GM12873 (cell line): Measurements from ENCODE around the gene PNMT.

Experiments
- TF ChIP-seq, protein P1 (sequence below): IDR thresholded peaks from 2 replicates; pipeline ENCODE4 v1.5.1; 2012; ENCODE audit warnings: low read depth, mild to moderate bottlenecking, moderate library complexity, low read length, control low read depth; ENCODE audit not compliant: insufficient read depth; ENCODE audit errors: missing control alignments

PNMT gene

DNA sequence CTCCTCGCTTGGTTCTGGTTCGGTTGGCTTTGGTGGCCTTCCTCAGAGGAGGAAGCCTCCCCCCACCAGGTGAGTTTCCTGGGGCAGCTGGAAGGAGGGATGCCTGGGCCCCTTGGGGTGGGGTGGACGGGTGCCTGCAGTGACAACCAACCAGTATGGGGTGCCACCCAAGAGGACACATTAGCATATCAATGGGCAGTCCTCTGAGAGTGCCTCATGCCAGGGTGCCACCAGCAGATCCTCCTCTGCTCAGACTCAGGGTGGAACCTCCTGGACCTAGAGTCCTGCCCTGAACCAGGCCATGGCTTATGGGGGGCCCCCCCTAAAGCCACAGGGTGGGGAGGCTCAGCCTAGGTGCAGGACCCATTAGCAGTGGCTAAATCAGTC is 38.8 kb upstream of the PNMT start:
- TF ChIP-seq, protein P1, sequence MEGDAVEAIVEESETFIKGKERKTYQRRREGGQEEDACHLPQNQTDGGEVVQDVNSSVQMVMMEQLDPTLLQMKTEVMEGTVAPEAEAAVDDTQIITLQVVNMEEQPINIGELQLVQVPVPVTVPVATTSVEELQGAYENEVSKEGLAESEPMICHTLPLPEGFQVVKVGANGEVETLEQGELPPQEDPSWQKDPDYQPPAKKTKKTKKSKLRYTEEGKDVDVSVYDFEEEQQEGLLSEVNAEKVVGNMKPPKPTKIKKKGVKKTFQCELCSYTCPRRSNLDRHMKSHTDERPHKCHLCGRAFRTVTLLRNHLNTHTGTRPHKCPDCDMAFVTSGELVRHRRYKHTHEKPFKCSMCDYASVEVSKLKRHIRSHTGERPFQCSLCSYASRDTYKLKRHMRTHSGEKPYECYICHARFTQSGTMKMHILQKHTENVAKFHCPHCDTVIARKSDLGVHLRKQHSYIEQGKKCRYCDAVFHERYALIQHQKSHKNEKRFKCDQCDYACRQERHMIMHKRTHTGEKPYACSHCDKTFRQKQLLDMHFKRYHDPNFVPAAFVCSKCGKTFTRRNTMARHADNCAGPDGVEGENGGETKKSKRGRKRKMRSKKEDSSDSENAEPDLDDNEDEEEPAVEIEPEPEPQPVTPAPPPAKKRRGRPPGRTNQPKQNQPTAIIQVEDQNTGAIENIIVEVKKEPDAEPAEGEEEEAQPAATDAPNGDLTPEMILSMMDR = no peak

DNA sequence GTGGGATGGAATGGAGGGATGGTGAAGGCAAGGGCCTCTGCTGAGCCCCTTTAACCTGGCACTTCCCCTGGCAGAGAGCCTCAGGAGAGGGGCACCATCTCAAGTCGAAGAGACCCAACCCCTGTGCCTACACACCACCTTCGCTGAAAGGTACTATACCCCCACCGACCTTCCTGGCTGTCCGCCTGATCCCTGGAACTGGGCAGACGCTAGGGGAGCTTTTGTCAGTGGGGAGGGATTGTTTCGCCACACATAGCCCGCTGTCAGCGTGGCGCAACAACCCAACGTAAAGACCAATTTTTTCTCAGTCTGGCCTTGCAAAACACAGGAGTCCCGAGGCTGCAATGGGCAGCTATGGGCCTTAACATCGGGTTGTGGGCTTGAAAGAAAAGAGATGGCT is 38.4 kb upstream of the PNMT start:
- TF ChIP-seq, protein P1 = no peak

DNA sequence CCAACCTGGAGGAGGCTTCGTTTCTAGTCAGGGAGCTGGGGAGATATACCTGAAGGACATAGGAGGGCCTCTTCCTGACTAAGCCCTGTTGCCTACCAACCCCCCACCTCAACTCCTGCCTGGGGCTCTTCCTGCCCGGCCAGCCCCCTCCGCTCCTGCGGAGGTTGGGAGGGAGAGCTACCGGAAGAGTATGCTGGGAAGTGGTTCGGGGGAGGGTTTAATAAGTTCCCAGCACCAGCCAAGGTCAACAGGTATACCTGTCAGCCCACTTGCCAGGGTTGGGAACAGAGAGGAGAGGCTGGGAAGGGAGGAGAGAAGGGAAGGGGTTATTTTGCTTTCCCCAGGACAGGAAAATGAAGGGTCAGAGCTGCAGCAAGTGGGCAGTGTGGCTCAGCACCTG is 36.9 kb upstream of the PNMT start:
- TF ChIP-seq, protein P1 = no peak

DNA sequence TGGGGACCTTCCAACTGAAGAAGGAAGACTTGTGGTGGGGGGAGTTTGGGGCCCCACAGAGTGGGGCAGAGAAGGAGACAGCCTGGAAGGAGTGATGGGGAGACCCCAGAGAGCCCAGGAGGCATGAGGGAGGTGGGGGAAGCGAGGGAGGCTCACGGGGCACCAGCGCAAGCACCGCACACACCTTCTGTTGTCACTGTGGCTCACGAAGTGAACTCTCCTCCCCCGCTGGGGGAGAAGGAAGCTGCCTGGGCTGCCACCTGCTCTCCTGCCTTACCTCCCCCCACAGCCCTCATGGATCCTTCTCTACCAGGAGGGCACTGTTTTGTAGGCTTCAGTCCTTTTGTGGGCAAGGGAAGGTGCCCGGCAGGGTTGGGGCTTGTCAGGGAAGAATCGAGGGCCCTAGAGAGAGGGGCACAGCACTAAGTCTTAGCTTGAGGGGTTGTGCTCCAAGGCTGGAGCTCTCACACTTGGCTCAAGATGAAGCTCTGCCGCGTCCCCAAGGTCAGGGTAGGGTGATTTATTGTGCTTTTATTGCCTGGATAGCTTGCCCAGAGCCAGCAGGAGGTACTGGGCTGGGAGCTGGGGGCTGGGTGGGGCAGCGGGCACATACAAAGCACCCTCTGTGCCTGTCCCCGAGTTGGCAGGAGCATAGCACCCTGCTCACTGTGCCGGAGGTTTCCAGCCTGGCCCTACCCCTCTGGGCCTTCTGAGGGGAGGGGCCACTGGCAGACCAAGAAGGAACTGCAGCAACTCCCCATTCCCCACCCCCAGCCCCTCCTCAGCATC is 35.9 kb upstream of the PNMT start:
- TF ChIP-seq, protein P1 = no peak

DNA sequence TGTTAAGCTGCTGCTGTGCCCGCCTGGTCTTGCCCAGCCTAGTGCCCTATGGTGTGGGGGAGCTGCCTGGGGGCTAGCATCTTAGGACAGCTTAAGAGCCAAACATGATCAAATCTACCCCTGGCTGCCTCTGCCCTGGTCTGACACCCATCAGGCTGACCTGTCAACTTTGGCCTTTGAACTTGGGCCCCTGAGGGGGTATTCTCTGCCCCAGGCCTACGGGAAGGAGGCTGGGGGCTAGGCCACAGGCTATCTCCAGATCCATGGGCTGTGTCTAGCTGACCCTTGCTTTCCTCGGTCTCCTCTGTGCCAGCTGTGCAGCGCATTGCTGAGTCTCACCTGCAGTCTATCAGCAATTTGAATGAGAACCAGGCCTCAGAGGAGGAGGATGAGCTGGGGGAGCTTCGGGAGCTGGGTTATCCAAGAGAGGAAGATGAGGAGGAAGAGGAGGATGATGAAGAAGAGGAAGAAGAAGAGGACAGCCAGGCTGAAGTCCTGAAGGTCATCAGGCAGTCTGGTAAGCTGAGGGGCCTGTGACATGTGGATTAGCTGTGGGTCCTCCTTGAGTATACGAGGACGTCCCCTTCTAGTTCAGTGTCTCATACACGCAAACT is 34.6 kb upstream of the PNMT start:
- TF ChIP-seq, protein P1 = no peak

DNA sequence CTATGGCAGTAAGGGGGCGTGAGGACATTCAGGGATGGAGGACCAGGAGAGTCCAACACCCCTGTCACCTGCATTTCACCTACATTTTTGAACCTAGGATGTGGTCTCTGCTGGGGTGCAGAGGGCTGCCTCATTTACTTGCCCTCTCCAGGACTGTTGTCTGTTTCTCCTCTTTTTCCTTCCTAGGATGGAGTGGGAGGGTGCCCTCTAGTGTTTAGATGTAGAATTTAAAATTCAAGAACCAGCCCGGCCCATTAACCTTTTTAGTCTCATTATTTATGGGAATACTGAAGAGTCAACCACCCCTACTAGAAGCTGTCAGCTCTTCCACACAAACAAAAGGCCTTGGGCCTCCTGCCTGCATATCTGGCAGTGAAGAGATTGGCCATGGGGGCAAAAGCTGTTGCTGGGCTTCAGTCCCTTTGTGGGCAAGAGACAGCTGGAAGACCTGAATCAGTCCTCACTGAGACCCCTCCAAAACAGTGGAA is 33.8 kb upstream of the PNMT start:
- TF ChIP-seq, protein P1 = peak; percentile 69

DNA sequence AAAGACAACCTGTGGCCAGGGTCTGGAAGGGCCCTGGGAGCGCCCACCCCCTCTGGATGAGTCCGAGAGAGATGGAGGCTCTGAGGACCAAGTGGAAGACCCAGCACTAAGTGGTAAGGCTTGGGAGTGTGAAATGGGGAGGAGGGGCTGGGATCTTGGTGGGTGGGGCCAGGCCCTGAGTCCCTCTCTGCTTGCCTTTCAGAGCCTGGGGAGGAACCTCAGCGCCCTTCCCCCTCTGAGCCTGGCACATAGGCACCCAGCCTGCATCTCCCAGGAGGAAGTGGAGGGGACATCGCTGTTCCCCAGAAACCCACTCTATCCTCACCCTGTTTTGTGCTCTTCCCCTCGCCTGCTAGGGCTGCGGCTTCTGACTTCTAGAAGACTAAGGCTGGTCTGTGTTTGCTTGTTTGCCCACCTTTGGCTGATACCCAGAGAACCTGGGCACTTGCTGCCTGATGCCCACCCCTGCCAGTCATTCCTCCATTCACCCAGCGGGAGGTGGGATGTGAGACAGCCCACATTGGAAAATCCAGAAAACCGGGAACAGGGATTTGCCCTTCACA is 32.6 kb upstream of the PNMT start:
- TF ChIP-seq, protein P1 = no peak
